ENCODE measurements around the gene MAPKAP1. TPM values are rescaled to one million over a fixed set of nuclear protein-coding genes. Genes with fewer than 3 reads are reported as not detected.

Gene MAPKAP1
- total RNA-seq, 4 donors from 2014 or later = 54.1 to 195 (median 61.9) TPM

GRCh38 chr9:125613141-125613540 is 93.9 kb downstream of the MAPKAP1 start:
- TF ChIP-seq CTCF (IDR thresholded peaks at IDR 0.05) (no peak), POLR2A (IDR thresholded peaks at IDR 0.05) (no peak)
- no peak for DNase-seq
- Histone ChIP-seq H3K9me3 (no peaks in the 10 kb centered on the region), H3K27ac (no peak overlapping the region), H3K4me3 (no peak overlapping the region), H3K36me3 (no peaks in the 10 kb centered on the region), H3K27me3 (no peaks in the 10 kb centered on the region), H3K4me1 (no peaks in the 10 kb centered on the region)
- intact Hi-C loops (cut with DNase I; ENCODE audit: low total_unique reads) = no loop called here

GRCh38 chr9:125612616-125613015 is 94.4 kb downstream of the MAPKAP1 start:
- H3K4me3 ChIP-seq = no peak overlapping the region
- intact Hi-C loops (cut with DNase I; ENCODE audit: low total_unique reads) = no loop called here
- H3K4me1 ChIP-seq = no peaks in the 10 kb centered on the region
- no peak for DNase-seq
- H3K36me3 ChIP-seq = no peaks in the 10 kb centered on the region
- H3K9me3 ChIP-seq = no peaks in the 10 kb centered on the region
- H3K27me3 ChIP-seq = no peaks in the 10 kb centered on the region
- TF ChIP-seq POLR2A (IDR thresholded peaks at IDR 0.05) = no peak
- no peak for TF ChIP-seq CTCF (IDR thresholded peaks at IDR 0.05)
- H3K27ac ChIP-seq = no peak overlapping the region

GRCh38 chr9:125611121-125611765 is 95.8 kb downstream of the MAPKAP1 start:
- Histone ChIP-seq H3K4me1 (no peaks in the 10 kb centered on the region), H3K36me3 (no peaks in the 10 kb centered on the region), H3K4me3 (no peak overlapping the region), H3K27me3 (no peaks in the 10 kb centered on the region), H3K9me3 (no peaks in the 10 kb centered on the region), H3K27ac (no peak overlapping the region)
- DNase-seq = no peak
- TF ChIP-seq CTCF (IDR thresholded peaks at IDR 0.05) (no peak), POLR2A (IDR thresholded peaks at IDR 0.05) (no peak)
- intact Hi-C loops (cut with DNase I; ENCODE audit: low total_unique reads) = no loop called here

GRCh38 chr9:125609744-125610143 is 97.3 kb downstream of the MAPKAP1 start:
- Histone ChIP-seq H3K4me3 (no peak overlapping the region), H3K9me3 (no peaks in the 10 kb centered on the region), H3K4me1 (no peaks in the 10 kb centered on the region), H3K36me3 (no peaks in the 10 kb centered on the region), H3K27me3 (no peaks in the 10 kb centered on the region), H3K27ac (no peak overlapping the region)
- TF ChIP-seq POLR2A (IDR thresholded peaks at IDR 0.05) (no peak), CTCF (IDR thresholded peaks at IDR 0.05) (no peak)
- DNase-seq = no peak
- intact Hi-C loops (cut with DNase I; ENCODE audit: low total_unique reads) = no loop called here

GRCh38 chr9:125608489-125609224 is 98.4 kb downstream of the MAPKAP1 start:
- Histone ChIP-seq H3K4me3 (no peak overlapping the region), H3K27ac (no peak overlapping the region), H3K27me3 (no peaks in the 10 kb centered on the region), H3K4me1 (no peaks in the 10 kb centered on the region), H3K9me3 (no peaks in the 10 kb centered on the region), H3K36me3 (no peaks in the 10 kb centered on the region)
- TF ChIP-seq POLR2A (IDR thresholded peaks at IDR 0.05) (no peak), CTCF (IDR thresholded peaks at IDR 0.05) (no peak)
- intact Hi-C loops (cut with DNase I; ENCODE audit: low total_unique reads) = no loop called here
- DNase-seq = no peak
